Skeletal muscle satellite cell (primary cell): ENCODE measurements around the gene LTO1.
"Not testable (repeated sequence)": the region's sequence is repeated elsewhere in the genome, so short reads cannot be mapped to it uniquely, and the experiment has no call there.

Source experiments
- H3K27me3 ChIP-seq: 2 replicates; pipeline ENCODE4 v1.7.0; 2013; ENCODE audit warnings: low read length; ENCODE audit not compliant: control insufficient read depth, insufficient read depth
- H3K36me3 ChIP-seq: 2 replicates; pipeline ENCODE4 v1.7.0; 2013; ENCODE audit warnings: mild to moderate bottlenecking, control low read depth, low read length; ENCODE audit not compliant: insufficient read depth
- H3K4me1 ChIP-seq: 2 replicates; pipeline ENCODE4 v1.7.0; 2013; ENCODE audit warnings: low read length; ENCODE audit not compliant: control insufficient read depth, insufficient read depth
- H3K4me2 ChIP-seq: 2 replicates; pipeline ENCODE4 v1.7.0; 2013; ENCODE audit warnings: mild to moderate bottlenecking, low read length
- H3K4me3 ChIP-seq: 2 replicates; pipeline ENCODE4 v1.7.0; 2013; ENCODE audit warnings: low read length
- H3K9ac ChIP-seq: 2 replicates; pipeline ENCODE4 v1.7.0; 2013; ENCODE audit warnings: mild to moderate bottlenecking, low read depth, low read length, moderate library complexity
- H3K9me3 ChIP-seq: replicated peaks from 2 replicates; pipeline ENCODE4 v1.7.0; 2013; ENCODE audit warnings: mild to moderate bottlenecking, control low read depth, low read length

The LTO1 gene

GRCh38 chr11:69635195-69635594 is 40.0 kb downstream of the LTO1 start:
- Histone ChIP-seq H3K27me3 (no peaks in the 10 kb centered on the region), H3K4me2 (no peak overlapping the region), H3K4me3 (no peak overlapping the region), H3K36me3 (no peaks in the 10 kb centered on the region), H3K9me3 (no peaks in the 10 kb centered on the region), H3K9ac (no peak overlapping the region), H3K4me1 (peaks cover 35% of the 10 kb centered on the region)

GRCh38 chr11:69634590-69634989 is 40.6 kb downstream of the LTO1 start:
- Histone ChIP-seq H3K36me3 (no peaks in the 10 kb centered on the region), H3K27me3 (no peaks in the 10 kb centered on the region), H3K4me2 (no peak overlapping the region), H3K4me3 (no peak overlapping the region), H3K9ac (no peak overlapping the region), H3K4me1 (peaks cover 29% of the 10 kb centered on the region), H3K9me3 (no peaks in the 10 kb centered on the region)

GRCh38 chr11:69634069-69634468 is 41.1 kb downstream of the LTO1 start:
- no peaks in the 10 kb centered on the region for H3K27me3 ChIP-seq

GRCh38 chr11:69632900-69633299 is 42.3 kb downstream of the LTO1 start:
- peaks cover 22% of the 10 kb centered on the region for H3K4me1 ChIP-seq
- no peaks in the 10 kb centered on the region for H3K36me3 ChIP-seq
- H3K9ac ChIP-seq, result no peak overlapping the region
- no peaks in the 10 kb centered on the region for H3K9me3 ChIP-seq
- no peak overlapping the region for H3K4me3 ChIP-seq
- no peaks in the 10 kb centered on the region for H3K27me3 ChIP-seq
- H3K4me2 ChIP-seq, result no peak overlapping the region

More at GRCh38 chr11:69634069-69634468, 41.1 kb downstream of the LTO1 start:
- Histone ChIP-seq H3K4me3 (no peak overlapping the region), H3K4me1 (peaks cover 29% of the 10 kb centered on the region), H3K4me2 (no peak overlapping the region), H3K9me3 (no peaks in the 10 kb centered on the region), H3K9ac (no peak overlapping the region), H3K36me3 (no peaks in the 10 kb centered on the region)

GRCh38 chr11:69630424-69630823 is 44.7 kb downstream of the LTO1 start:
- Histone ChIP-seq H3K4me1 (no peaks in the 10 kb centered on the region), H3K9ac (no peak overlapping the region), H3K9me3 (no peaks in the 10 kb centered on the region), H3K27me3 (peaks cover 3% of the 10 kb centered on the region), H3K36me3 (no peaks in the 10 kb centered on the region), H3K4me2 (no peak overlapping the region), H3K4me3 (no peak overlapping the region)

- H3K4me1 ChIP-seq, result no peaks in the 10 kb centered on the region
Observed at GRCh38 chr11:69630017-69630416, 45.1 kb downstream of the LTO1 start.

GRCh38 chr11:69627551-69627950 is 47.6 kb downstream of the LTO1 start:
- H3K36me3 ChIP-seq, result no peaks in the 10 kb centered on the region
- no peaks in the 10 kb centered on the region for H3K4me1 ChIP-seq
- no peak overlapping the region for H3K9ac ChIP-seq
- peaks cover 3% of the 10 kb centered on the region for H3K27me3 ChIP-seq
- no peak overlapping the region for H3K4me3 ChIP-seq
- H3K4me2 ChIP-seq, result no peak overlapping the region
- no peaks in the 10 kb centered on the region for H3K9me3 ChIP-seq

More at GRCh38 chr11:69630017-69630416, 45.1 kb downstream of the LTO1 start:
- H3K4me2 ChIP-seq, result no peak overlapping the region
- no peaks in the 10 kb centered on the region for H3K9me3 ChIP-seq
- H3K9ac ChIP-seq, result no peak overlapping the region
- no peak overlapping the region for H3K4me3 ChIP-seq
- H3K27me3 ChIP-seq, result peaks cover 3% of the 10 kb centered on the region
- no peaks in the 10 kb centered on the region for H3K36me3 ChIP-seq

- no peaks in the 10 kb centered on the region for H3K4me1 ChIP-seq
- no peak overlapping the region for H3K9ac ChIP-seq
- no peak overlapping the region for H3K4me3 ChIP-seq
- H3K4me2 ChIP-seq, result no peak overlapping the region
- no peaks in the 10 kb centered on the region for H3K36me3 ChIP-seq
- no peaks in the 10 kb centered on the region for H3K9me3 ChIP-seq
- H3K27me3 ChIP-seq, result peaks cover 3% of the 10 kb centered on the region
Observed at GRCh38 chr11:69625476-69625875, 49.7 kb downstream of the LTO1 start.

GRCh38 chr11:69624293-69624692 is 50.9 kb downstream of the LTO1 start:
- no peaks in the 10 kb centered on the region for H3K36me3 ChIP-seq
- H3K4me2 ChIP-seq, result no peak overlapping the region
- H3K4me1 ChIP-seq, result no peaks in the 10 kb centered on the region
- no peak overlapping the region for H3K4me3 ChIP-seq
- no peaks in the 10 kb centered on the region for H3K9me3 ChIP-seq
- no peak overlapping the region for H3K9ac ChIP-seq
- H3K27me3 ChIP-seq, result peaks cover 3% of the 10 kb centered on the region

GRCh38 chr11:69622097-69622681 is 53.0 kb downstream of the LTO1 start:
- not testable (repeated sequence) for H3K27me3 ChIP-seq, H3K9me3 ChIP-seq

GRCh38 chr11:69620683-69621290 is 54.4 kb downstream of the LTO1 start:
- H3K4me2 ChIP-seq, result no peak overlapping the region
- no peak overlapping the region for H3K9ac ChIP-seq
- peaks cover 7% of the 10 kb centered on the region for H3K27me3 ChIP-seq
- H3K9me3 ChIP-seq, result no peaks in the 10 kb centered on the region
- no peak overlapping the region for H3K4me3 ChIP-seq
- no peaks in the 10 kb centered on the region for H3K36me3 ChIP-seq
- H3K4me1 ChIP-seq, result no peaks in the 10 kb centered on the region

More at GRCh38 chr11:69622097-69622681, 53.0 kb downstream of the LTO1 start:
- H3K4me2 ChIP-seq, H3K4me3 ChIP-seq, H3K4me1 ChIP-seq, H3K9ac ChIP-seq, H3K36me3 ChIP-seq: not testable (repeated sequence)

- H3K4me3 ChIP-seq, result no peak overlapping the region
- H3K9ac ChIP-seq, result no peak overlapping the region
- no peak overlapping the region for H3K4me2 ChIP-seq
- no peaks in the 10 kb centered on the region for H3K4me1 ChIP-seq
- H3K36me3 ChIP-seq, result no peaks in the 10 kb centered on the region
- H3K27me3 ChIP-seq, result peaks cover 7% of the 10 kb centered on the region
- H3K9me3 ChIP-seq, result no peaks in the 10 kb centered on the region
Observed at GRCh38 chr11:69618237-69618636, 56.9 kb downstream of the LTO1 start.
